K562 (cell line): Measurements from ENCODE around the gene MRPL2.

ENCODE experiments used
- ATF1 ChIP-seq, 2 experiments: fragments of 450-650 bp in 1 of 2; IDR thresholded peaks; 2 replicates each; pipeline ENCODE4 v1.6.1; 2016; ENCODE audit warnings: missing compliant biosample characterization in 1 of 2, missing genetic modification characterization in 1 of 2
- CCNT2 ChIP-seq: IDR thresholded peaks from 2 replicates; pipeline ENCODE4 v1.6.1; 2011; ENCODE audit warnings: borderline replicate concordance, low read depth, mild to moderate bottlenecking, moderate library complexity, mixed read lengths, low read length; ENCODE audit not compliant: insufficient read length; ENCODE audit errors: extremely low read depth
- CEBPB ChIP-seq: fragments of 450-650 bp; IDR thresholded peaks from 2 replicates; pipeline ENCODE4 v1.6.1; 2016; ENCODE audit warnings: missing genetic modification characterization, missing compliant biosample characterization
- CTCF ChIP-seq, 3 experiments: IDR thresholded peaks in 2 of 3; conservative IDR thresholded peaks in 1 of 3; 2 replicates each; pipeline ENCODE4 v1.5.1; 2011 to 2012; ENCODE audit warnings: low read length in 3 of 3, mild to moderate bottlenecking in 3 of 3, control low read depth in 2 of 3, improper control_type of control experiment in 1 of 3, inconsistent platforms in 1 of 3, low read depth in 1 of 3, mixed read lengths in 1 of 3, moderate library complexity in 1 of 3; ENCODE audit not compliant: insufficient read depth in 2 of 3
- ESRRA ChIP-seq: fragments of 450-650 bp; IDR thresholded peaks from 2 replicates; pipeline ENCODE4 v1.6.1; 2014; ENCODE audit warnings: low read depth, mild to moderate bottlenecking, moderate library complexity, borderline replicate concordance
- FOXJ2 ChIP-seq: fragments of 200-800 bp; sonication (Bioruptor generic); IDR thresholded peaks from 2 replicates; pipeline ENCODE4 v1.6.1; 2016; ENCODE audit warnings: missing genetic modification characterization, missing compliant biosample characterization
- MAX ChIP-seq: sonication (generic); formaldehyde crosslinking; IDR thresholded peaks from 2 replicates; pipeline ENCODE4 v1.9.0; 2022; ENCODE audit warnings: mild to moderate bottlenecking, missing genetic modification reagents
- MAZ ChIP-seq, 2 experiments: fragments of 450-650 bp in 1 of 2; sonication (generic) in 1 of 2; formaldehyde crosslinking; IDR thresholded peaks in 1 of 2; conservative IDR thresholded peaks in 1 of 2; 2 replicates each; pipeline versions ENCODE4 v1.4.0 to v1.5.0; 2020; ENCODE audit warnings: mild to moderate bottlenecking in 1 of 2, missing genetic modification reagents in 1 of 2
- NFYB ChIP-seq: IDR thresholded peaks from 2 replicates; pipeline ENCODE4 v1.6.1; 2011; ENCODE audit warnings: mild to moderate bottlenecking, moderate library complexity; ENCODE audit not compliant: insufficient read length; ENCODE audit errors: extremely low read depth
- POLR2A ChIP-seq: fragments of 450-650 bp; conservative IDR thresholded peaks from 2 replicates; pipeline ENCODE4 v1.6.1; 2016
- SLC30A9 ChIP-seq: fragments of 250-450 bp; sonication (Bioruptor Pico); IDR thresholded peaks from 2 replicates; pipeline ENCODE4 v1.8.0; 2022; ENCODE audit warnings: mild to moderate bottlenecking, moderate library complexity
- TAF9B ChIP-seq: fragments of 450-650 bp; IDR thresholded peaks from 2 replicates; pipeline ENCODE4 v1.6.1; 2018; ENCODE audit warnings: mild to moderate bottlenecking; ENCODE audit not compliant: partially characterized antibody
- ZNF785 ChIP-seq: fragments of 250-450 bp; sonication (Bioruptor Pico); IDR thresholded peaks from 2 replicates; pipeline ENCODE4 v1.4.0; 2020; ENCODE audit warnings: mild to moderate bottlenecking

- TF ChIP-seq CTCF (IDR thresholded peaks at IDR 0.05 in 2 of 3, conservative IDR thresholded peaks at IDR 0.05 in 1 of 3; ENCODE audit: insufficient read depth in 2 of 3, low read depth in 1 of 3, low read length in 3 of 3): no peak
- no peak for TF ChIP-seq ESRRA
- TF ChIP-seq POLR2A: no peak
- no peak for TF ChIP-seq SLC30A9 (CRISPR knock-in tag)
- TF ChIP-seq MAZ (CRISPR knock-in tag; conservative IDR thresholded peaks at IDR 0.05 in 1 of 2, IDR thresholded peaks at IDR 0.05 in 1 of 2): no peak
- no peak for TF ChIP-seq CEBPB (tag)
- no peak for TF ChIP-seq TAF9B
- TF ChIP-seq NFYB: no peak
- TF ChIP-seq FOXJ2 (tag): no peak
- TF ChIP-seq MAX (CRISPR knock-in tag): no peak
- no peak for TF ChIP-seq ATF1 (CRISPR knock-in tag; IDR thresholded peaks at IDR 0.05)
- TF ChIP-seq ATF1 (tag; IDR thresholded peaks at IDR 0.05): no peak
- TF ChIP-seq ZNF785 (CRISPR knock-in tag): no peak
- no peak for TF ChIP-seq CCNT2
Measured at GRCh38 chr6:43077981-43078511, 18.8 kb upstream of the MRPL2 start.
